Type B pancreatic cell (in vitro differentiated cells): ENCODE data around the gene SPON1. TPM values are rescaled to one million over a fixed set of nuclear protein-coding genes. Genes with fewer than 3 reads are reported as not detected.

Source experiments
- DNase-seq: peaks from one replicate; pipeline ENCODE4 v3.0.0; 2021; ENCODE audit warnings: mixed read lengths; ENCODE audit not compliant: unreplicated experiment; ENCODE audit errors: extremely low spot score
- H3K27ac Mint-ChIP-seq: 2 replicates; pipeline ENCODE4 v1.8.0; 2021; ENCODE audit warnings: mild to moderate bottlenecking, mixed read lengths
- H3K27me3 Mint-ChIP-seq: 2 replicates; pipeline ENCODE4 v1.8.0; 2021; ENCODE audit warnings: mixed read lengths
- H3K36me3 Mint-ChIP-seq: 2 replicates; pipeline ENCODE4 v1.8.0; 2021; ENCODE audit warnings: mixed read lengths
- H3K4me1 Mint-ChIP-seq: one replicate; pipeline ENCODE4 v1.8.0; 2021; ENCODE audit warnings: mixed read lengths; ENCODE audit not compliant: unreplicated experiment
- H3K4me3 Mint-ChIP-seq: 2 replicates; pipeline ENCODE4 v1.8.0; 2021; ENCODE audit warnings: mild to moderate bottlenecking, mixed read lengths
- H3K9me3 Mint-ChIP-seq: 2 replicates; pipeline ENCODE4 v1.8.0; 2021; ENCODE audit warnings: mixed read lengths
- total RNA-seq: library from RNA; stranded (reverse); gene quantifications from 2 replicates; pipeline ENCODE4 v1.2.1, GENCODE V29; 2021; ENCODE audit warnings: low replicate concordance
- TF ChIP-seq, protein P1 (sequence below): fragments of 200-600 bp; sonication (generic); conservative IDR thresholded peaks from 2 replicates; pipeline ENCODE4 v1.5.0; 2021; ENCODE audit warnings: antibody characterized with exemption, mild to moderate bottlenecking

SPON1 gene
- total RNA-seq, 1 donor from 2014 or later, result 31.7 TPM

DNA sequence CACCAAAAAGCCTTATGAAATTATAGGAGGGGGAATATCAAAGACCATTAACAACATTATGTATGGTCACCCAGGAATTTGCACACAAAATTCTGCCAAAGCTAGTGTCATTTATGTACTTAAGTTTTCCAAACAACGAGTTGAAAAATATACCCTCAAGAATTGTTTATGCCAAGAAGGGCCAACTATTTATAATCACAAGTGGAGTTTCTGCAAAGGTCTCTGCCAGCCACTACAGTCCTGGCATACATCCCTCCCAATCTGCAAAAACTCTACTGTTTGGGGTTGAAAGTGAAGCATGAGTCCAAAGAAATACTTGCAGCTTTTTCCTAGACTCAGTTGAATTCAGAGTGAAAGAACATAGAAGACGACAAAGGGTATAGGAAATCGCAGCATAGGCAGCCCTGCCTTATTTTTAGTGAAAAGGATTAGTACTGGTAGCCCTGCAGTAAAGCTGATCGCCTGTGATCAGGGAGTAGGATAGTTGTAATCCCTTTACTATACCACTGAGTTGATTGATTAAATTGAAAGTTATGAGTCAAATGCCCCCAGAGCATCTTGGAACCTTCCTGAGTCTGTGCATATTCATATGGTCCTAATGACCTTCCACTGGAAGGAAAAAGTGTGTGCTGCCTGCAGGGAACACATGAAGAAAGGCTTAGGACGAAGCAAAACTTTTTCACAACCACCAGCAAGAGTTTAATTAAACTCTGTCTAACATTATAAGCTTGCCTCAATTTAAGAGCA, 144.0 kb downstream of the SPON1 start:
- H3K4me3 Mint-ChIP-seq, result no peak overlapping the region
- peaks cover 3% of the 10 kb centered on the region for H3K27me3 Mint-ChIP-seq
- no peaks in the 10 kb centered on the region for H3K36me3 Mint-ChIP-seq
- H3K4me1 Mint-ChIP-seq, result no peaks in the 10 kb centered on the region
- TF ChIP-seq, protein P1, sequence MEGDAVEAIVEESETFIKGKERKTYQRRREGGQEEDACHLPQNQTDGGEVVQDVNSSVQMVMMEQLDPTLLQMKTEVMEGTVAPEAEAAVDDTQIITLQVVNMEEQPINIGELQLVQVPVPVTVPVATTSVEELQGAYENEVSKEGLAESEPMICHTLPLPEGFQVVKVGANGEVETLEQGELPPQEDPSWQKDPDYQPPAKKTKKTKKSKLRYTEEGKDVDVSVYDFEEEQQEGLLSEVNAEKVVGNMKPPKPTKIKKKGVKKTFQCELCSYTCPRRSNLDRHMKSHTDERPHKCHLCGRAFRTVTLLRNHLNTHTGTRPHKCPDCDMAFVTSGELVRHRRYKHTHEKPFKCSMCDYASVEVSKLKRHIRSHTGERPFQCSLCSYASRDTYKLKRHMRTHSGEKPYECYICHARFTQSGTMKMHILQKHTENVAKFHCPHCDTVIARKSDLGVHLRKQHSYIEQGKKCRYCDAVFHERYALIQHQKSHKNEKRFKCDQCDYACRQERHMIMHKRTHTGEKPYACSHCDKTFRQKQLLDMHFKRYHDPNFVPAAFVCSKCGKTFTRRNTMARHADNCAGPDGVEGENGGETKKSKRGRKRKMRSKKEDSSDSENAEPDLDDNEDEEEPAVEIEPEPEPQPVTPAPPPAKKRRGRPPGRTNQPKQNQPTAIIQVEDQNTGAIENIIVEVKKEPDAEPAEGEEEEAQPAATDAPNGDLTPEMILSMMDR, result no peak
- no peaks in the 10 kb centered on the region for H3K9me3 Mint-ChIP-seq
- H3K27ac Mint-ChIP-seq, result no peak overlapping the region
- DNase-seq, result no peak

DNA sequence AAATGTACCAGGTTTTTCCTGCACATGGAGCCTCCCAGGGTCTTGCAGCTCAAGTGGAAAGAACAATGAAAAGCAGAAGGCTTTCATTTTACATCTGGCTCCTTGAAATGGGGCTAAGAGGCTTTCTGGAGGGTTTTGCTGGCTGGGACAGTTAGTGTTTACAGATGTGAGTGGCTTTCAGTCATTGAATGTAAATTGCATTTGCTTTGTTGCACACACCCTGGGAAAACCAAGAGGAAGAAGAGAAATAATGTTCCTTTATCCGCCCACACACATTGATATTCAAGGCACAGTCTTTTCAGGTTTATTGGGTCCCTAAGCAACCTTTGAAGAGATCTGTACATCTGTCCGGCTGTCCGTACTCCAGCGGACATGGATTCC, 144.5 kb downstream of the SPON1 start:
- H3K27me3 Mint-ChIP-seq, result peaks cover 3% of the 10 kb centered on the region
- H3K27ac Mint-ChIP-seq, result no peak overlapping the region
- H3K4me3 Mint-ChIP-seq, result no peak overlapping the region
- H3K9me3 Mint-ChIP-seq, result no peaks in the 10 kb centered on the region
- no peaks in the 10 kb centered on the region for H3K4me1 Mint-ChIP-seq
- no peaks in the 10 kb centered on the region for H3K36me3 Mint-ChIP-seq
- TF ChIP-seq, protein P1, result no peak
- no peak for DNase-seq

DNA sequence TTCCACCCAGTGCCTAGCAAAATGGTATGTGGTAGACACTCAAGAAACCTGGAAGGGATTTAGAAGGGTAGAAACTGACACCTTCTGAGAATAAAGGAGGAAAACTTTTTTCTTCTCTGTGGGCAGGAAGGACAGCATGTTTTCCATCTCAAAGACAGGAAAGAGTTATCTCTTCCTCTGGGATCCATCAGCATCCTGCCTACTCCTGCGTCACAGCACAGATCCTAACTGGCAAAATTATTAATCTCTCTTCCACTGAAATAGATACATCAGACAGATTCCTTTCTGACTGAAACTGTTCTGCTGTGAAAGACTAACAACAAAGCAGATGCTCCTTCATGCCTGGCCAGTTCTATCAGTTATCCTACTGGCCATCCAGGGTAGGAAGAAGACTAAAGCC, 147.2 kb downstream of the SPON1 start:
- H3K27me3 Mint-ChIP-seq, result peaks cover 3% of the 10 kb centered on the region
- no peaks in the 10 kb centered on the region for H3K9me3 Mint-ChIP-seq
- no peak for DNase-seq
- H3K36me3 Mint-ChIP-seq, result no peaks in the 10 kb centered on the region
- H3K27ac Mint-ChIP-seq, result no peak overlapping the region
- no peak overlapping the region for H3K4me3 Mint-ChIP-seq
- TF ChIP-seq, protein P1, result no peak
- peaks cover 12% of the 10 kb centered on the region for H3K4me1 Mint-ChIP-seq

DNA sequence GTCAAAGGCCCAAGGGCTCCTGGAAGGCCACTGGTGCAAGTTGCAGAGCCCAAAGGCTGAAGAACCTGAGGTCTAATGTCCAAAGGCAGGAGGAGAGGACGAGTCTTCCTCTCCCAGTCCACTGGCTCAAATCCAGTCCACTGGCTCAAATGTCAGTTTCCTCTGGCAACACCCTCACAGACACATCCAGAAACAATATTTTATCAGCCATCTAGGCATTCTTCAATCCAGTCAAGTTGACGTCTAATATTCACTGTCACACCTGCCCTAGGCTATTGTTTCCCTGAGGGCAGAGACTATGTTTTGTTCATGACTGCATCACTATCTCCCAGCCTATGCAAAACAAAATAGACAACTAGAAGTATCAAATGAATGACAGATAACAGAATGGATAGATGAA, 148.1 kb downstream of the SPON1 start:
- Mint-ChIP-seq H3K27me3 (peaks cover 3% of the 10 kb centered on the region), H3K4me1 (peaks cover 16% of the 10 kb centered on the region), H3K9me3 (no peaks in the 10 kb centered on the region), H3K27ac (no peak overlapping the region), H3K36me3 (no peaks in the 10 kb centered on the region), H3K4me3 (no peak overlapping the region)
- DNase-seq, result no peak
- TF ChIP-seq, protein P1, result no peak

DNA sequence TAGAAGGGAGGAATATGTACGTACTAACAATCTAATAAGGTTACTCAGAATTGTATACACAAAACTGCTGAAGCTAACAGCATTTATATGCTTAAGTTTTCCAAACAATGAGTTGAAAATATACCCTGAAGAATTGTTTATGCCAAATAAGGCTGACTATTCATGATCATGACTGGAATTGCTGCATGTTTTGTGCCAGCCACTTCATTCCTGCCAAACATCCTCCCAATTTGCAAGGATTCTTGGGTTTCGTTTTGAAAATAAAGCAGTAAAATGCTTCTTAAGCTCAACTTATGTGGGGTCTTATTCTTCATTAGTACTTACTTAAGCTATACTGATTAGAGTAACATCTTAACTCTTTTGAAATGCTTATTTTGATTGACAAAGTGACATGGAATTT, 149.0 kb downstream of the SPON1 start:
- peaks cover 16% of the 10 kb centered on the region for H3K4me1 Mint-ChIP-seq
- H3K36me3 Mint-ChIP-seq, result no peaks in the 10 kb centered on the region
- H3K4me3 Mint-ChIP-seq, result no peak overlapping the region
- TF ChIP-seq, protein P1, result no peak
- no peak for DNase-seq
- no peak overlapping the region for H3K27ac Mint-ChIP-seq
- no peaks in the 10 kb centered on the region for H3K9me3 Mint-ChIP-seq
- H3K27me3 Mint-ChIP-seq, result peaks cover 3% of the 10 kb centered on the region
